ENCODE measurements around the gene ZNF384. TPM values are rescaled to one million over a fixed set of nuclear protein-coding genes. Genes with fewer than 3 reads are reported as not detected.

Gene ZNF384
- total and polyA plus RNA-seq, 3 donors from 2014 or later, result 78.5 to 94.9 (median 85.1) TPM

GRCh38 chr12:6730169-6730568 lies 41.0 kb upstream of the ZNF384 start:
- TF ChIP-seq POLR2A (IDR thresholded peaks at IDR 0.05) (no peak), CTCF (IDR thresholded peaks at IDR 0.05) (no peak)
- H3K36me3 ChIP-seq (ENCODE audit: low read depth, missing control alignments), result no peaks in the 10 kb centered on the region
- no peaks in the 10 kb centered on the region for H3K9me3 ChIP-seq
- WGBS, 2 donors, result 91 to 97% methylated on average over 8 of the region's 8 CpGs
- no peak overlapping the region for H3K27ac ChIP-seq
- no peak overlapping the region for H3K4me3 ChIP-seq
- no peaks in the 10 kb centered on the region for H3K27me3 ChIP-seq
- intact Hi-C loops (cut with DNase I; ENCODE audit: low total_unique reads), result no loop called here
- H3K4me1 ChIP-seq, result no peaks in the 10 kb centered on the region
- no peak for DNase-seq

GRCh38 chr12:6729186-6729585 lies 40.0 kb upstream of the ZNF384 start:
- WGBS, 2 donors, result 90 to 91% methylated on average over 11 to 18 of the region's 18 CpGs
- H3K4me3 ChIP-seq, result no peak overlapping the region
- intact Hi-C loops (cut with DNase I; ENCODE audit: low total_unique reads), result no loop called here
- H3K27ac ChIP-seq, result no peak overlapping the region
- no peaks in the 10 kb centered on the region for H3K9me3 ChIP-seq
- no peaks in the 10 kb centered on the region for H3K27me3 ChIP-seq
- TF ChIP-seq CTCF (IDR thresholded peaks at IDR 0.05) (no peak), POLR2A (IDR thresholded peaks at IDR 0.05) (no peak)
- no peaks in the 10 kb centered on the region for H3K36me3 ChIP-seq (ENCODE audit: low read depth, missing control alignments)
- peaks cover 5% of the 10 kb centered on the region for H3K4me1 ChIP-seq
- no peak for DNase-seq

- TF ChIP-seq POLR2A (IDR thresholded peaks at IDR 0.05), result no peak
- no peak for TF ChIP-seq CTCF (IDR thresholded peaks at IDR 0.05)
- Histone ChIP-seq H3K36me3 (ENCODE audit: low read depth, missing control alignments) (no peaks in the 10 kb centered on the region), H3K27ac (no peak overlapping the region), H3K4me3 (no peak overlapping the region), H3K4me1 (peaks cover 5% of the 10 kb centered on the region), H3K27me3 (no peaks in the 10 kb centered on the region), H3K9me3 (no peaks in the 10 kb centered on the region)
- DNase-seq, result no peak
- intact Hi-C loops (cut with DNase I; ENCODE audit: low total_unique reads), result no loop called here
- WGBS, 2 donors, result 81% methylated on average over 7 of the region's 7 CpGs
These were observed 36.2 kb upstream of the ZNF384 start for GRCh38 chr12:6725350-6725749.

GRCh38 chr12:6724409-6724797 lies 35.2 kb upstream of the ZNF384 start:
- H3K4me1 ChIP-seq, result peaks cover 5% of the 10 kb centered on the region
- H3K36me3 ChIP-seq (ENCODE audit: low read depth, missing control alignments), result no peaks in the 10 kb centered on the region
- H3K27me3 ChIP-seq, result no peaks in the 10 kb centered on the region
- no peaks in the 10 kb centered on the region for H3K9me3 ChIP-seq
- H3K4me3 ChIP-seq, result peak overlapping the region; percentile 57 to 78
- intact Hi-C loops (cut with DNase I; ENCODE audit: low total_unique reads), result loop anchor here (5.0 kb wide), 1 partner anchor 37 kb away; the partner anchor contains the start of gene ZNF384
- H3K27ac ChIP-seq, result peak overlapping the region; percentile 78 to 81
- 6 to 13% methylated on average over 9 to 10 of the region's 10 CpGs for WGBS, 2 donors
- no peak for DNase-seq
- no peak for TF ChIP-seq CTCF (IDR thresholded peaks at IDR 0.05)
- TF ChIP-seq POLR2A (IDR thresholded peaks at IDR 0.05), result no peak

Measured in testis (tissue), 3 donors.